ENCODE results near the gene DUOX2. TPM values are rescaled to one million over a fixed set of nuclear protein-coding genes. Genes with fewer than 3 reads are reported as not detected.
"Not testable (repeated sequence)": the region's sequence is repeated elsewhere in the genome, so short reads cannot be mapped to it uniquely, and the experiment has no call there.

Gene DUOX2
- total and polyA plus RNA-seq, 2 donors = 0.05 to 0.37 TPM

DNA sequence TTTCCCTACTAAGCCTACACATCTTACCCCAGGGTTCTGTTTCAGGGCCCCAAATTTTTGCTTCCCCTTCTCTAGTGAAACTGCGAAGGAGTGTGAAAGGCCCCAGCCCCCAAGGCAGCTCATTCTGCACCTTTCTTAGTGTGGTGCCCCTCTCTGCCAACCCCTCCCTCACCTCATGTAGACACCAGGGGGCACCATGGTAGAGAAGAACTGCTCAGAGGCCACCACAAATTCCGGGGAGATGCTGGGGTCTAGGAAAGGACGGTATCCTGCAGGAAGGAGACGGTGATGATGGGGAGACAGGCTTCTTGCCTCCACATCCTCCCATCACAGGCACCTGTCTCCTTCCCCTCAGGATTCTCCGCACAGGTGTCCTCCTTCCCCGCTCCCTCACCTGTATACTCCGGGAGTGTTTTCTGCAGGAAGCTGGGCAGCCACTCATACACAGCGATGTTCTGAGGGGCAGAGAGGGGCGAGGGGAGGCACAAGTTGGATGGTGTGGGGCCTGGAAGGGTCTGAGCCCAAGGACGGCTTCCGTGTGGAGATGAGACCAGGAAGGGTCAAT is 3.6 kb downstream of the DUOX2 start:
- no peaks in the 10 kb centered on the region for H3K36me3 ChIP-seq (ENCODE audit: control insufficient read depth in 2 of 2, insufficient read depth in 2 of 2, low read length in 1 of 2)
- no peaks in the 10 kb centered on the region for H3K4me1 ChIP-seq (ENCODE audit: control insufficient read depth in 2 of 2, insufficient read depth in 2 of 2, low read length in 2 of 2)
- no peak overlapping the region for H3K4me3 ChIP-seq (ENCODE audit: low read length in 2 of 2)
- DNase-seq (ENCODE audit: low read depth in 6 of 9, low spot score in 9 of 9) = no peak
- H3K27me3 ChIP-seq (ENCODE audit: control insufficient read depth in 2 of 2, insufficient read depth in 1 of 2, low read length in 1 of 2) = peaks cover 64 to 88% of the 10 kb centered on the region in 2 donors
- 39% methylated on average over 11 of the region's 11 CpGs for WGBS
- H3K27ac ChIP-seq (ENCODE audit: low read depth in 1 of 2, low read length in 1 of 2) = no peak overlapping the region
- H3K9me3 ChIP-seq (ENCODE audit: control insufficient read depth in 2 of 2, insufficient read depth in 1 of 2, low read length in 1 of 2) = no peaks in the 10 kb centered on the region

DNA sequence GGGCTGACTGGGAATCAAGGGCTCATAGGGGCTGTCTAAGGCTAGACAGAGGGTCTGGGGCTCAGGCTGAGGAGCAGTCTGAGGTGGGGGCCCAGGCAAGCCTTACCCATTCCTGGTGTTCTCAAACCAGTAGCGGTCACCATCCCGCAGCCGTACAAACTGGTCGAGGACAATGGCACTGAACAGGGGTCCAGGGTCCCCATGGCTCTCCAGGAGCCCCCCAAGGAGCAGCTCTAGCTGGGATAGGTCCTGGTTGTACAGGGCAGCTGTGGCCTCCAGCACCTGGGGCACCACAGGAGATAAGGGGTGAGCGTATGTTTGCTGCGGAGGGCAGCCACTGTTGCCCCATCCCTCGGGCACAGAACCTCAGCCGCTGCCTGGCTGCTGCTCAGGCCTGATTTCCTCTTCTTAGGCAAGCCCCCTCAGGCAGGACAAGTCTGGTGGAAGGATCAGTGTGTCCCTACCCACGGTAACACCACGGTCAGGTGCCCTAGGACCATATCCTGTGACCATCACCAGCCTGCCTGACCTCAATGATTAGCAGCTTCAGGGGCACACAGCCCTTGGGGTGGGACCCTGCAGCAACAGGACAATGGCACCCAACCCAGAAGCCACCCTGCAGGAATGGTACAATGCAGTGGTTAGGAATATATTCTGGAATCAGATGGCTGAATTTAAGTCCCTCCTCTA is 5.9 kb downstream of the DUOX2 start:
- Histone ChIP-seq H3K27me3 (ENCODE audit: control insufficient read depth in 2 of 2, insufficient read depth in 1 of 2, low read length in 1 of 2) (peaks cover 43 to 69% of the 10 kb centered on the region in 2 donors), H3K4me1 (ENCODE audit: control insufficient read depth in 2 of 2, insufficient read depth in 2 of 2, low read length in 2 of 2) (no peaks in the 10 kb centered on the region), H3K36me3 (ENCODE audit: control insufficient read depth in 2 of 2, insufficient read depth in 2 of 2, low read length in 1 of 2) (no peaks in the 10 kb centered on the region), H3K4me3 (ENCODE audit: low read length in 2 of 2) (no peak overlapping the region), H3K27ac (ENCODE audit: low read depth in 1 of 2, low read length in 1 of 2) (no peak overlapping the region), H3K9me3 (ENCODE audit: control insufficient read depth in 2 of 2, insufficient read depth in 1 of 2, low read length in 1 of 2) (no peaks in the 10 kb centered on the region)
- 96% methylated on average over 10 of the region's 10 CpGs for WGBS
- no peak for DNase-seq (ENCODE audit: low read depth in 6 of 9, low spot score in 9 of 9)

DNA sequence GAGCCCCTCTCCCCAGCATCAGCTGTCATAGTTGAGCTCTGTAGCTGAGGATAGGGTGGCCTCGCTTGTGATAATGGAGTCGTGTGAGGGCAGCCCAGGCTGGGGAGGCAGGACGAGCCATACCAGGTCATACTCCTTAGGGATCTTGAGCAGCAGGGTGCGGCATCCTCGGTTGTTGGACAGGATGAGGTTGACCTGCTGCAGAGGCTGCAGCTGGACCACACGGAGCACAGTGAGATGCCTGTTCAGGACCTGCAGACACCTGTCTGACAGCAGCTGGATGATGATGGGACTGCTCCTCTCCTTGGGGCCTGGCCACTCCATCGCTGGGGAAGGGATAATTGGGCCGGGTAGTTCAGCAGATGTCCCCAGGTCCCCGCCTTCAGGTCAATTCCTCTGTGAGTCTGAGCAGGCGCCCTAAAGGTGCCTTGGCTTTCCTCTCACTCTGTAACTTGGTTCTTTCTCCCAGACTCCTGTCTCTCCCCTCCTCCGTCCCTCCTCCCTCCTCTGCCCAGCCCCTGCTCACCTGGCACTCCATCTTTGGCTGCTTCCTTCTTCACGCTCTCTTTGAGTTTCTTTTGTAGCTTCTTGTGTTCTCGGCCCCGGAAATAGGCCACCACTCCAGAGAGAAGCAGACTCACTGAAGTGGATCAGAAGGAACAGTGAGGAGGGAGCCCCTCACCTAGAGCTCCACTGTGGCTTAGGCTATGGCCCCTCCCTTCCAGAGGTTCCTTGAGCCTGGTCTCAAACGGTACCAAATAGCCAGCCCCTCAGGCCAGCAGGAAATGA is 7.8 kb downstream of the DUOX2 start:
- no peaks in the 10 kb centered on the region for H3K36me3 ChIP-seq (ENCODE audit: control insufficient read depth in 2 of 2, insufficient read depth in 2 of 2, low read length in 1 of 2)
- peaks cover 25 to 52% of the 10 kb centered on the region in 2 donors for H3K27me3 ChIP-seq (ENCODE audit: control insufficient read depth in 2 of 2, insufficient read depth in 1 of 2, low read length in 1 of 2)
- no peak overlapping the region for H3K4me3 ChIP-seq (ENCODE audit: low read length in 2 of 2)
- 85% methylated on average over 15 of the region's 15 CpGs for WGBS
- H3K4me1 ChIP-seq (ENCODE audit: control insufficient read depth in 2 of 2, insufficient read depth in 2 of 2, low read length in 2 of 2) = no peaks in the 10 kb centered on the region
- no peaks in the 10 kb centered on the region for H3K9me3 ChIP-seq (ENCODE audit: control insufficient read depth in 2 of 2, insufficient read depth in 1 of 2, low read length in 1 of 2)
- no peak for DNase-seq (ENCODE audit: low read depth in 6 of 9, low spot score in 9 of 9)
- H3K27ac ChIP-seq (ENCODE audit: low read depth in 1 of 2, low read length in 1 of 2) = no peak overlapping the region

- no peak overlapping the region for H3K27ac ChIP-seq (ENCODE audit: low read depth in 1 of 2, low read length in 1 of 2)
- no peak for DNase-seq (ENCODE audit: low read depth in 6 of 9, low spot score in 9 of 9)
- no peaks in the 10 kb centered on the region for H3K9me3 ChIP-seq (ENCODE audit: control insufficient read depth in 2 of 2, insufficient read depth in 1 of 2, low read length in 1 of 2)
- H3K27me3 ChIP-seq (ENCODE audit: control insufficient read depth in 2 of 2, insufficient read depth in 1 of 2, low read length in 1 of 2) = peaks cover 24 to 49% of the 10 kb centered on the region in 2 donors
- 93% methylated on average over 11 of the region's 11 CpGs for WGBS
- H3K36me3 ChIP-seq (ENCODE audit: control insufficient read depth in 2 of 2, insufficient read depth in 2 of 2, low read length in 1 of 2) = no peaks in the 10 kb centered on the region
- no peaks in the 10 kb centered on the region for H3K4me1 ChIP-seq (ENCODE audit: control insufficient read depth in 2 of 2, insufficient read depth in 2 of 2, low read length in 2 of 2)
- no peak overlapping the region for H3K4me3 ChIP-seq (ENCODE audit: low read length in 2 of 2)
Measured at GRCh38 chr15:45105586-45105985, 8.4 kb downstream of the DUOX2 start.

GRCh38 chr15:45104170-45104569 is 9.8 kb downstream of the DUOX2 start:
- not testable (repeated sequence) for H3K4me3 ChIP-seq (ENCODE audit: low read length in 2 of 2); H3K27ac ChIP-seq (ENCODE audit: low read depth in 1 of 2, low read length in 1 of 2); H3K36me3 ChIP-seq (ENCODE audit: control insufficient read depth in 2 of 2, insufficient read depth in 2 of 2, low read length in 1 of 2); H3K4me1 ChIP-seq (ENCODE audit: control insufficient read depth in 2 of 2, insufficient read depth in 2 of 2, low read length in 2 of 2); DNase-seq (ENCODE audit: low read depth in 6 of 9, low spot score in 9 of 9); H3K9me3 ChIP-seq (ENCODE audit: control insufficient read depth in 2 of 2, insufficient read depth in 1 of 2, low read length in 1 of 2)
- 93% methylated on average over 9 of the region's 9 CpGs for WGBS
- peaks cover 11 to 35% of the 10 kb centered on the region in 2 donors for H3K27me3 ChIP-seq (ENCODE audit: control insufficient read depth in 2 of 2, insufficient read depth in 1 of 2, low read length in 1 of 2)

DNA sequence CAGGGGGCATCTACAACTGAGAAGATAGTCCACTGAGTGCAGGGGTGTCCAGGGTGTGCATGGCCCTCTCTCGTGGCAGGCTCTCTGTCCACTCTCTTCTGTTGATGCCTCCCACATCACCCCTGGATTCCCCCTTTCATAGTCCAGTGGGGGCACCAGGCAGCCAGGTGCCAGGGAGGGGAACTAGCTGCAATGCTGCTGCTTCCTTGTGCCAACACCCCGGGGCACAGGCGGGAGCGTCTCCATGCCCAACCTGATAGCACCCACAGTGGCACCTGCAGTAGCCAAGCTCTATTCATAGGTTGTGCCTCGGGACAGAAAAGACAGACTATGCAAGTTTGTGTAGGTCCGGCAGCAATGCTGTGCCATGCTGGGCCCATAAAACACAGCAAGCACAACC is 11.7 kb downstream of the DUOX2 start:
- WGBS = 94% methylated on average over 6 of the region's 6 CpGs
- Histone ChIP-seq H3K9me3 (ENCODE audit: control insufficient read depth in 2 of 2, insufficient read depth in 1 of 2, low read length in 1 of 2) (no peaks in the 10 kb centered on the region), H3K4me1 (ENCODE audit: control insufficient read depth in 2 of 2, insufficient read depth in 2 of 2, low read length in 2 of 2) (no peaks in the 10 kb centered on the region), H3K27ac (ENCODE audit: low read depth in 1 of 2, low read length in 1 of 2) (no peak overlapping the region), H3K4me3 (ENCODE audit: low read length in 2 of 2) (no peak overlapping the region), H3K36me3 (ENCODE audit: control insufficient read depth in 2 of 2, insufficient read depth in 2 of 2, low read length in 1 of 2) (no peaks in the 10 kb centered on the region), H3K27me3 (ENCODE audit: control insufficient read depth in 2 of 2, insufficient read depth in 1 of 2, low read length in 1 of 2) (peaks cover 0 to 21% of the 10 kb centered on the region in 2 donors)
- DNase-seq (ENCODE audit: low read depth in 6 of 9, low spot score in 9 of 9) = no peak

- no peak for DNase-seq (ENCODE audit: low read depth in 6 of 9, low spot score in 9 of 9)
- H3K27me3 ChIP-seq (ENCODE audit: control insufficient read depth in 2 of 2, insufficient read depth in 1 of 2, low read length in 1 of 2) = peaks cover 0 to 16% of the 10 kb centered on the region in 2 donors
- H3K4me1 ChIP-seq (ENCODE audit: control insufficient read depth in 2 of 2, insufficient read depth in 2 of 2, low read length in 2 of 2) = no peaks in the 10 kb centered on the region
- H3K4me3 ChIP-seq (ENCODE audit: low read length in 2 of 2) = no peak overlapping the region
- no peaks in the 10 kb centered on the region for H3K9me3 ChIP-seq (ENCODE audit: control insufficient read depth in 2 of 2, insufficient read depth in 1 of 2, low read length in 1 of 2)
- H3K36me3 ChIP-seq (ENCODE audit: control insufficient read depth in 2 of 2, insufficient read depth in 2 of 2, low read length in 1 of 2) = no peaks in the 10 kb centered on the region
- no peak overlapping the region for H3K27ac ChIP-seq (ENCODE audit: low read depth in 1 of 2, low read length in 1 of 2)
- 95% methylated on average over 12 of the region's 12 CpGs for WGBS
Measured at GRCh38 chr15:45101749-45102148, 12.2 kb downstream of the DUOX2 start.

- DNase-seq (ENCODE audit: low read depth in 6 of 9, low spot score in 9 of 9) = no peak
- WGBS = 78% methylated on average over 7 of the region's 7 CpGs
- H3K4me3 ChIP-seq (ENCODE audit: low read length in 2 of 2) = no peak overlapping the region
- peaks cover 0 to 13% of the 10 kb centered on the region in 2 donors for H3K27me3 ChIP-seq (ENCODE audit: control insufficient read depth in 2 of 2, insufficient read depth in 1 of 2, low read length in 1 of 2)
- H3K4me1 ChIP-seq (ENCODE audit: control insufficient read depth in 2 of 2, insufficient read depth in 2 of 2, low read length in 2 of 2) = no peaks in the 10 kb centered on the region
- H3K9me3 ChIP-seq (ENCODE audit: control insufficient read depth in 2 of 2, insufficient read depth in 1 of 2, low read length in 1 of 2) = no peaks in the 10 kb centered on the region
- no peak overlapping the region for H3K27ac ChIP-seq (ENCODE audit: low read depth in 1 of 2, low read length in 1 of 2)
- H3K36me3 ChIP-seq (ENCODE audit: control insufficient read depth in 2 of 2, insufficient read depth in 2 of 2, low read length in 1 of 2) = no peaks in the 10 kb centered on the region
Measured at GRCh38 chr15:45100884-45101625, 12.9 kb downstream of the DUOX2 start.
